ENCODE results near the gene CPB2.

CPB2 gene

DNA sequence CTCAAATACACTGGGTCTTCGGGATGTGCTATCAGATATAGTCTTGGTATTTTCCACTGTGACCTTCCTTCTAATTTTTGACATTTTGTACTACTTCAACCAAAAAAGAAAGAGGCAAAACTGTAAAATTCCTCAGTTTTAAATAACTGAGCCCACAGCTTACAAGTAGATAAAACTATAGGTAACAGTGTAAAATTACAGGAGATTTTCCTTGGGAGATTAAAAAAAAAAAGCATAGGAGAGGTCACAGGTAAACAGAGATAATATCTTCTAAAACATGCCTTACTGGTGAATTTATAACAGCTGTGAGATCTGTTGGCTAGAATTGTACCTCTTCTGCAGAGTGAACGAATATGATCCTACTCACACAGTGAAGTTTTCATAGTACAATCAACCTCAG is 59.4 kb downstream of the CPB2 start:
- DNase-seq = no peak

DNA sequence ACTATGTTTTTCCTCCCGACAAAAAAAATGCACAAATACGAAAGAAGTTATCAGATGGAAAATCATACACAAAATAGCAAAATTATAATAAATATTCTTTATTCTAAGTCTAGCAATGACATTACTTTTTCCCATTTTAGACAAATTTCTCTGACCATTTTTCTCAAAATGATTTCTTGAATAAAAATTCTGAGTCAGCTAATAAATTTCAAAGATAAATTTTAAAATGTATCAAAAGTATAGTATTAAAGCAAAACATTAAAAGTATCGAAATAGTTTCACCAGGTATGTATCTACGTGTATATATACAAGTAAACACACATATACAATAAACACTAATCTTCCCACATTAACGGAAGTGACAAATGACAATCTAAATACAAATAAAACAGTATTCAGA is 61.2 kb downstream of the CPB2 start:
- DNase-seq = no peak

DNA sequence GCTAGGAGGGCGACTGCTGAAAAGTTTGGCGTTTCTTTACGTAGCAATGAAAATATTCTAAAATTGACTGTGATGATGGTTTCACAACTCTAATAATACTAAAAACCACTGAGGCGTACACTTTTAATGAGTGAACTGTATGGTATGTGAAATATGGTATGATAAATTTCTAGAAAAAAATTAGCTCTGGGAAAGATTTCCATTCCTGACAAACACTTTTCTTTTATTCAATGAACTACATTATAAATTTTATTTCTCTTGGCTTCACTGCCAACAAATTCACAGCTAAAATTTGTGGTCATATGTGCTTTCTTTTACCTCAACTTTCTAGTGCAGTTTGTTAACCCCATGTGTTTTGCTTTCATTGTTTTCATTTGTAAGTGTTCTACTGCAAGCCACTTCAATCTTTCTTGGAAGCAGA is 63.4 kb downstream of the CPB2 start:
- DNase-seq = no peak

DNA sequence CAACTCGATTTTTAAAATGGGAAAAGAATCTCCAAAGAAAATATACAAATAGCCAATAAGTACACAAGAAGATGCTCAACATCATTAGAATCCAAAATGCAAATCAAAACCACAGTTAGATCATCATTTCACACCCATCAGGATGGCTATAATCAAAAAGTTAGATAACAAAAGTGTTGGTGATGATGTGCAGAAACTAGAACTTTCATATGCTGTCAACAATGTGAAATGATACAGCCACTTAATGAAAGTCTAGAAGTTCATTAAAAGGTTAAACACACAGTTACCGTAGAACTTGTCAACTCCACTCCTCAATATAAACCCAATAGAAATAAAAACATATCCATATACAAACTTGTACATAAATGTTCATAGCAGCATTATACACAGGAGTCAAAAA is 64.1 kb downstream of the CPB2 start:
- DNase-seq = no peak

DNA sequence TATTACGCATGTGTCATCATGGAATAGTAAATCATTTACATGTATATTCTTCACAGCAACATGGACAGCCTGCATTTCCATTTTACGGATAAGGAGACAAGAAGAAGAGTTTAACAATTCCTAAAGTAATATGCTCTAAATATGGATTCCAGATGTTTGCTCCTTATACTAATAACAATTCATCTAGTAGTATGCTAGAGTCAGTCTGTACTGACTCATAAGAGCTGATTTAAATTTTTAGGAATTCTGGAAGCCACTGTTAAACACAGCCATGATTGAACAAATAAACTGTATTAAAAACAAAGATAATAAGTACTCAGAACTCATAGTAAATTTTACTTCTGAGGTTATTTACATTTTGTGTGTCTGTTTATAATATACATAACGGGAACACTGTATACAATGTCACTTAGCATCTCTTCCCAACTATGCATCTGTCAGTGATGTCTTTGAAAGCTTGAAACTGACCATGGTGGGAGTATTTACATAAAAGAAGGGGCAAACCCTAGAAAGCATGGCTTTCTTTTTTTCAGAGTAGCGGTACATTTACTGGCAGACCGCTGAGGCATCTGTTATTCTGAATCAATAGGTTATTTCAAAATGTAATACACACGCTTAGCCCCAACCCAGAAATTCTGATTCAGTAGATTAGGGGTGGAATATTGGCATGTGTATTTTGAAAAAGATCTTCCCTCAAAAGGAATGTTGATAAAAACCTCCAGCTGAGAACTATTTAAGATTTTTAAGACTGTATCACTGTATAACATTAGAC is 65.2 kb downstream of the CPB2 start:
- DNase-seq = no peak

DNA sequence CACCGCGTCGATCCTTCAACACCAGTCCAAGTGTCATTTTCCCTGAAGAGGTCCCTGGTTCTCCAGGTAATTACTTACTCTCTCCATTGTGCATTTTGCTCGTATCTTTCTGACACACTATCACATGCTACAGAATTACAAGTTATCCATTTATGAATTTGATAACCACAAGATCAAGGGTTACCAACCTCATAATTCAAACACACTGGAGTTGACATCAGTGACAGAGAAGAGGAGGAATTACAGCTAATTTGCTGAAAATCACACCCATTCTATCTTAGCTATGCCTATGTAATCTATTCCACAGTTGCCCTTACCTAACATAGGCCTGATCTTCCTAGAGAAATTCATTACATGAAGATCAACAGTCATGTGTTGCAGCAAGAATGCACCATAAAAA is 66.5 kb downstream of the CPB2 start:
- no peak for DNase-seq

DNA sequence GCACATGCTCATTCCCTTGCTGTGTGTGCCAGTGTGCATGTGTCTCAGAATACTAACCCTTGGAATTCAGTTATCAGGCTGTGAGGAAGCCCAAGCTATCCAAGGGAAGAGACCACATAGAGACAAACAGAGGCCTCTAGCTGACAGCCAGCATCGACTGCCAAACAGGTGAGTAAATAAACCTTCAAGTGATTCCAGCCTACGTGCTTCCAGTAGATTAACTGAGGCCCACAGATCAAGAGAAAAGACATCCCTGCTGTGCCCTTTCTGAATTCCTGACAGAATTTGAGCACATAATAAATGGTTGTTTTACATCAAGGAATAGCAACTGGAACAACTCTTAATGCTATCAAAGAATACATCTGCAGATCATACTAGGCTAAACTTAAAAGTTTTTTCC is 69.8 kb downstream of the CPB2 start:
- no peak for DNase-seq

DNA sequence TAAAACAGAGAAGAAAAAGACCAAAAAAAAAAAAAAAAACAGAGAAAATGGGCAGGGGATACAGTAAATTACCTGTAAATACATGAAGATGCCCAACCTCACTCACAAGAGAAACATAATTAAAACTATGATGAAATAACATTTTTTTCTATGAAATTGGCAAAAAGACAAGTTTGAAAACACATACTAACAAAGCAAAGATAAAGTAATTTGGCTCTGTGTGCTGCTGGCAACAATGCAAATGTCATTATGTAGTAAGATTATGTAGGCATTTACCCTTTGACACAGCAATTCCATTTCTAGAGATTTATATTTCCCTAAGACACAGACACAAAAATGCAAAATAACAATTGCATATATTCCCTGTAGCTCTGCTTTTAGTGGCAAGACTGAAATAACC is 72.5 kb downstream of the CPB2 start:
- no peak for DNase-seq

DNA sequence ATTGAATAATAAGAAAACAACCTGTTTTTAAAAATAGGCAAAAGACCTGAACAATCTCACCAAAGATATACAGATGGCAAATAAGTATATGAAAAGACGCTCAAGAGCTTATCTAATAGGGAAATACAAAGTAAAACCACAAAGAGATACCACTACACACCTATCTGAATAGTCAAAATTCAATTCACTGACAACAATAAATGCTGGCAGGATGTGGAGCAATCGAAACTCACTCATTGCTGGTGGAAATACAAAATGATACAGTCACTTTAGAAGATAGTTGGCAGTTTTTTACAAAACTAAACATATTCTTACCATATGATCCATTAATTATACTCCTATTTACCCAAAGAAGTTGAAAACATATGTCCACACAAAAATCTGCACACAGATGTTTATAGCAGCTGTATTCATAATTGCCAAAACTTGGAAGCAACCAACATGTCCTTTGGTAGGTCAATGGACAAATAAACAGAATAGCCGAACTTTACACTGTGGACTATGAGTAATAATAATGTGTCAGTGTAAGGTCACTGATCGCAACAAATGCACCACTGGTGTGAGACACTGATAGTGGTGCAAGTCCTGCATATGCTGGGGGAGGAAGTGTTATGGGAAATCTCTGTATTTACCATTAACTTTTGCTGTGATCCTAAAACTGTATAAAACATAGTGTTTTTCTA is 73.1 kb downstream of the CPB2 start:
- no peak for DNase-seq

DNA sequence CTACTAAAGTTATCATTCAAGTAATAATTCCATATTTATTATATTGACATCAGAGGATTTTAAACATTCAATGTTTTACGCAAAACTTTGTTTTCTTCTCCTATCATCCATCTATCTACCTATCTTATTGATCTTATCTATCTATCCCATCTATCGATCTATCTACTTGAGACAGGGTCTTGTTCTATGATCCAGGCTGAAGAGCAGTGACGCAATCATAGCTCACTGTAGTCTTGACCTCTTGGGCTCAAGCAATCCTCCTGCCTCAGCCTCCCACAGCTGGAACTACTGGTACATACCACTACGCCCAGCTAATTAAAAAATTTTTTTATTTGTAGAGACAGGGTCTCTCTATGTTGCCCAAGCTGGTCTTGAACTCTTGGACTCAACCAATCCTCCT is 79.7 kb downstream of the CPB2 start:
- no peak for DNase-seq

DNA sequence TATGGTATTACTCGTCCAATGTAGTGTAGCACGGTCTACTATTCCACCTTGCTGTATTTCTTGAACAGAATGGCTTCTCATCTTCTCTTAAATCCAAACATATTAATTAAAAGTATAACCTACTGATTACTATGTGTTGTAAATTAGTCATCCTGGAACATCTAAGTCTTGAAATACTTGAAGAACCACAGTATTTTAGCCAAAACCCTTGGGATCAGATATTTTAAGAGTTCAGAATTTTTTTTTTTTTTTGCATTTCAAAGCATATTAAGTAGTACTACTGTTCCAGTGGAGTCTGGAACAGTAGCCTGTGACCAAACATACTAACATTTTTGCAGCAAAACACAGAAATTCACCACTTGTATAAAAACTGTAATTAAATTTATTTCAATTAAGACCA is 82.4 kb downstream of the CPB2 start:
- DNase-seq = no peak

DNA sequence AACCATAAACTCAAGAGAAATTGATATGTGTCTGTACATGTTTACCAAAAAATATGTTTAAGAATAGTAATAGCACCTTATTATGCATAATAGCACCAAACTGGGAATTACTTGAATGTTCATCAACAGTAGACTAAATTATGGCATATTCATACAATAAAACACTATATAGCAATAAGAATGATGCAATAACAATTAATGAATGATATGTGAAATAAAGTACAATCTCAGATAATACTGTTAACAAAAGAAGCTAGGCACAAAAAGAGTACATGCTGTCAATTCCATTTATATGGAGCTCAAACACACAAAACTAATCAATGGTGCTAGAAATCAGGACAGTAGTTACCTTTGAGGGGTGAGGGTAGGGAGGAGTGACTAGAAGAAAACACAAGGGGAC is 88.6 kb downstream of the CPB2 start:
- no peak for DNase-seq

DNA sequence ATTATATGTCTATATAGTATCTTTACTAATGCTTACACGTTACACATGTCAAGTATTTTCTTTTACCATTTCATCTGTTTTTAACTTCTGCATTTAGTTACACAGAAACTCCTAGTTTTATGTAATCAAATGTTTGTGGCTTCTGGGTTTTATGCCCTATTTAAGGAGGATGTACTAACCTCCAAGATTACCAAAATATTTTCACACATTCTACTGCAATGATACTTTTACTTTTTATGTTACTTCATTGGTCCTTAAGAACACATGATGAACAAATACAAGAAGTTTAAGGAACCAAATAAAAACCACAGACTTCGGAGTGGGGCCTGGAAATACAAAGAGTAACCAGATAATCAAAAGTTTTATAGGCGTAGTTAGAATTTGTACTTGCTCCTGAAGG is 89.5 kb downstream of the CPB2 start:
- no peak for DNase-seq

DNA sequence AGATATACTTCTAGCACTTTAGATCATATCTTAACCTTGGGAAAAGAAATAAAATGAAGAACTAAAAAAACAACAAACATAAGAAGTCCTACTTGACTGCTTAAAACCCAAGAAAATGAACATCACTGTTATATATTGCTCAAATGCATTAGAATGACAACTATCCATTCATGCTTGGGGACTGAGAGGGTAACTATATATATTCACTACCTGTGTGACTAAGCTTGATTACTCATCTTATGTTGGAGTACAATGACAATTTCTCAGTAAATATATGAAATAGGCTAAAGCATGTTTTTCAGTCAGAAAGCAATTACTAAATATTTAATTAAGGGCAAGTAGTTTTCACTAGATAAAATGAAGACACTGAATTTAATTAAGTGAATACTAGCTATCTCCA is 92.4 kb downstream of the CPB2 start:
- no peak for DNase-seq

DNA sequence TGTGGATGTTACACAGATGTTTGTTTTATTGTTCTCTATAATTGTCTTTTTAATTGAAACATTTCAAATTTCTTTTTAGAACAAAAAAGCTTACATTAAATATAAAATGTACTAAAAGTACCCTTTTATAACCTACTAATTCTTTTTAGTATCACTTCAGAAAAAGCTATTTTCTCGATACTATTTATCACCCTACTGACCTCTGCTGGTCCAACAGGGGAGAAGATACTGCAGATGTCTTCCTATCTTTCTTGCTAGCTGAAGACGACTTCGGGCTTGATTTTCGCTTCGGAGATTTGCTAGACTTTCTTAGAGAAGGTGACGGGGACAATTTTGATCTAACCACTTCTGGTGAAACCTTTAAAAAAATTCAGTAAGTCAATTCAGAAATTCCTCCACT is 94.7 kb downstream of the CPB2 start:
- DNase-seq = no peak

DNA sequence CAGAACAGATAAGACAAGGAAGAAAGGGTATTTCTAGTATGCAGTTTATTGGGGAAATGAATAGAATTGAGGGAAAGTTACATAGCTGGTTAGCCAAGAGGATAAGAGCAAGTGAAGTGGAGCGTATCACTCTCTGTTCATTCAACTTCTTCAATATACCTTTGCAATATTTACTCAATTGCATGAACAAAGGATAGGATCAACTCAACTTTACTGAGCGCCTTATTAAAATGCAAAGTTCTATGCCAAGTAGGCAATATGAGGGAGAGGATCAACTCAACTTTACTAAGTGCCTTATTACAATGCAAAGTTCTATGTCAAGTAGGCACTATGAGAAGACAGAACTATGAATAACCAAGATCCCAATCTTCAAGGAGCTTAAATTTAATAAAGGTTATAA is 96.2 kb downstream of the CPB2 start:
- DNase-seq = no peak

DNA sequence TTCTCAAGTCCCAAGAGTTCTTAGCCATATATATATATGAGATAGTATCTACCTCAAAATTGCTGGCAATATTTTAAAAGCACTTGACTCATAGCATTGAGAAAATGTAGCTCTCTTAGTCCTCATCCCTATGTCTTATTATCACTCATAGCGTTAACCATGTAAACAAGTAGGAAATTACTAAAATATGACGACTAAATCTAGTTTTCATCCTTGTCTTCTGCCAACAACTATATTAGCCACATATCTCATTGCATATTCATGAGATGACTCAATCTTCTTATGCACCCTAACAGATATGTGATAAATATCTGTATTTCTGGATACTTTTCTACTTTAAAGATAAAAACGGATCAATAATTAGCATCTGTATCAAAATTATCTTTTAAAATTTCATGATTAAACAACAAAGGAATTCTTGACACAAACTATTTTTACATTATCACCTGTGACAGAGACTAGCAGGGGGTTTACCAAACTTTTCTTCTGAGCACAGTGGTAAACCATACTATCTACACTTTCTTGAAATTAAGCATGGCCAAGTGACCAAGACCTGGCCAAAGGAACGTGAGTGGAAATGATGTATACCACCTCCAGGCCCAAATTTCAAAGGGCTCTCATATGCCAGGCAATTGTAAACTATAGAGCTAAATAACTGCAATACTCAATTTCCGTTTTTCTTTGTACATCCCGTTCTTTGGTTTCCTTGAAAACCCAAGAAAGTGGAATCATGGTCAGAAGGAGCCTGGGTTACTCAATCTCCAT is 98.0 kb downstream of the CPB2 start:
- DNase-seq = no peak

DNA sequence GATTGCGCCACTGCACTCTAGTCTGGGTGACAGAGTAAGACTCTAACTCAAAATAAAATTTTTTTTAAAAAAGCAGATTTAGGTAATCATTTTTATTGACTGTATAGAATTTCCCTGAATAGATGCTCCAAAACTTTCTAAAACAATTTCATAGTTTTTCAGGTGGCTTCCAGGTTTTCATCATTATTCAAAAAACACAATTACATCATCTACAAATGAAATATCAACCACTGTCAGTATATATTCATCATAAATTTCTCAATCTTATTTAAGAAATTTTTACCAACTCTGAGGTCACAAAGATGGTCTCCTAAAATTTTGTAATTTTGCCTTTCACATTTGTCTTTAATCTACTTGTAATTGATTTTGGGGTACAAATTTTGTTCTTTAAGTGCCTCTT is 100.3 kb downstream of the CPB2 start:
- no peak for DNase-seq
